GM19043 (cell line): ENCODE measurements around the gene UIMC1.
"Not testable (repeated sequence)": the region's sequence is repeated elsewhere in the genome, so short reads cannot be mapped to it uniquely, and the experiment has no call there.

Experiments
- ATAC-seq: cut with Tn5 transposase; IDR thresholded peaks from one replicate; pipeline ENCODE4 v1.9.1; 2021; ENCODE audit warnings: low read depth; ENCODE audit not compliant: unreplicated experiment

UIMC1 gene

GRCh38 chr5:177010153-177010552 lies 3.6 kb upstream of the UIMC1 start:
- no peak for ATAC-seq

DNA sequence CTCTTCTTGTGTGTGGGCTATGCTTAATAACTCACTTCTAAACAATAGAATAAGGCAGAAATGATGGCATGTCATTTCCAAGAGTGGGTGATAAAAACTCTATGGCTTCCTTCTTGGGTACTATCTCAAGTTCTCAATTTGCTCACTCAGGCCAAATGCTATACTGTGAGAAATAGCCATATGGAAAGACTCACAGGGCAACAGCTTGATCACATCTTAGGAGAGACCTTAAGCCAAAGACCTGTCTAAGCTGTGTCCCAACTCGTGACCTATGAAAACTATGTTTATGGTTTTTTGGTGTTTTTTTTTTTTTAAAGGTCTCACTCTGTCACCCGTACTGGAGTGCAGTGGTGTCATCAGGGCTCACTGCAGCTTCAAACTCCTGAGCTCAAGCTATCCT lies 2.1 kb upstream of the UIMC1 start:
- no peak for ATAC-seq

- ATAC-seq = peak; percentile 56
Observed at GRCh38 chr5:177005619-177006264, 837 bp downstream of the UIMC1 start.

- no peak for ATAC-seq
Observed at GRCh38 chr5:177004961-177005360, 1.6 kb downstream of the UIMC1 start.

- ATAC-seq = no peak
Observed at GRCh38 chr5:177003649-177004048, 2.9 kb downstream of the UIMC1 start.

- ATAC-seq = not testable (repeated sequence)
Observed at GRCh38 chr5:176999526-176999925, 7.1 kb downstream of the UIMC1 start.

DNA sequence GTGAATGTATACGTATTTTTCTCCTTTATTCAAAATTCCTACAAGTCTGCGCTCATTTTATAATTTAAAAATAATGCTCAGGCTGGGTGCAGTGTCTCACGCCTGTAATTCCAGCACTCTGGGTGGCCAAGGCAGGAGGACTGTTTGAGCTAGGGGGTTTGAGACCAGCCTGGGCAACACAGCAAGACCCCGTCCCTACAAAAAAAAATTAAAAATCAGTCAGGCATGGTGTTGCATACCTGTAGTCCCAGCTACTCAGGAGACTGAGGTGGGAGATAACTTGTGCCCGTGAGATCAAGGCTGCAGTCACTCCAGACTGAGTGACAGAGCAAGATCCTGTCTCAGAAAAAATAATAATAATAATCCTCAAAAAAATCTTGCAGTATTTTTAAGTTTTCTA lies 7.8 kb downstream of the UIMC1 start:
- ATAC-seq = no peak

GRCh38 chr5:176996780-176997179 lies 9.8 kb downstream of the UIMC1 start:
- ATAC-seq = no peak

GRCh38 chr5:176995896-176996767 lies 10.4 kb downstream of the UIMC1 start:
- peak; percentile 63 for ATAC-seq

DNA sequence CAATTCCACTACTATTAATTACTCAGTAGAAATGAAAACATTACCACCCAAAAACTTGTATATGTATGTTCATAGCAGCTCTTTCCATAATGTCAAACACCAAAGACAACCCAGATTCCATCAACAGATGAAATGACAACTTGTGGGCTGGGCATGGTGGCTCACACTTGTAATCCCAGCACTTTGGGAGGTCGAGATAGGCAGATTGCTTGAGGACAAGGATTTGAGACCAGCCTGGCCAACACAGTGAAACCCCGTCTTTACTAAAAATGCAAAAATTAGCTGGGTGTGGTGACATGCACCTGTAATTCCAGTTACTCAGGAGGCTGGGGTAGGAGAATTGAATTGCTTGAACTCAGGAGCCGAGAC lies 11.5 kb downstream of the UIMC1 start:
- no peak for ATAC-seq

- peak; percentile 53 for ATAC-seq
Observed at GRCh38 chr5:176994460-176995121, 12.0 kb downstream of the UIMC1 start.

DNA sequence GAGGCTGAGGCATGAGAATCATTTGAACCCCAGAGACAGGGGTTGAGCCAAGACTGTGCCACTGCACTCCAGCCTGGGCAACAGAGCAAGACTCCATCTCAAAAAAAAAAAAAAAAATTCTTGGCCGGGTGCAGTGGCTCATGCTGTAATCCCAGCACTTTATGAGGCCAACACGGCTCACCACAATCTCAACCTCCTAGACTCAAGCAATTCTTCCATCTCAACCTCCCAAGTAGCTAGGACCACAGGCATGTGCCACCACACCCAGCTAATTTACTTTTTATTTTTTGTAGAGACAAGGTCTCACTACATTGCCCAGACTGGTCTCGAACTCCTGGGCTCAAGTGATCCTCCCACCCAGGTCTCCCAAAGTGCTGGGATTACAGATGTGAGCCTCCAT lies 13.5 kb downstream of the UIMC1 start:
- ATAC-seq = not testable (repeated sequence)

DNA sequence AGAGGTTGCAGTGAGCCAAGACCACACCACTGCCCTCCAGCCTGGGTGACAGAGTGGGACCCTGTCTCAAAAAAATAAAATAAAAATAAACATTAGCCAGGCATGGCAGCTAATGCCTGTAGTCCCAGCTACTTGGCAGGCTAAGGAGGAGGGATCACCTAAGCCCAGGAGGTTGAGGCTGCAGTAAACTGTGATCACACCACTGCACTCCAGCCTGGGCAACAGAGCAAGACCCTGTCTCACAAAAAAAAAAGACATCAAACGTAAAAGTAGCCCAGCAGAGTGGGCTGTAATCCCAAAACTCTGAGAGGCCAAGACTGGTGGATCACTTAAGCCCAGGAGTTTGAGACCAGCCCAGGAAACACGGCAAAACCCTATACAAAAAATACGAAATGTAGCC lies 19.0 kb downstream of the UIMC1 start:
- no peak for ATAC-seq

GRCh38 chr5:176986280-176986679 lies 20.3 kb downstream of the UIMC1 start:
- ATAC-seq = no peak

DNA sequence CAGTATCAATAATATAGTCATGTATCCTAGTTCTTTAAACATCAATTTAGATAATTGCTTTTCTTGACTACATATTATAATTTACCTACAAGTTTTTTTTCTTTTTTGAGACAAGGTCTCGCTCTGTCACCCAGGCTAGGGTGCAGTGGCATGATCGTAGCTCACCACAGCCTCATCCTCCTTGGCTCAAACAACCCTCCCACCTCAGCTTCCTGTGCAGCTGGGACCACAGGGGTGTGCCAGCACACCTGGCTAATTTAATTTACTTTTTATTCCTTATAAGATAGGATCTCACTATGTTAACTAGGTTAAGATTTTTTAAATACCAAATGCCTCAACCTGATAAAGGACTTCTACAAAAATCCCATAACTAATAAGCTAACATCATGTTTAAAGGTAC lies 21.1 kb downstream of the UIMC1 start:
- no peak for ATAC-seq

DNA sequence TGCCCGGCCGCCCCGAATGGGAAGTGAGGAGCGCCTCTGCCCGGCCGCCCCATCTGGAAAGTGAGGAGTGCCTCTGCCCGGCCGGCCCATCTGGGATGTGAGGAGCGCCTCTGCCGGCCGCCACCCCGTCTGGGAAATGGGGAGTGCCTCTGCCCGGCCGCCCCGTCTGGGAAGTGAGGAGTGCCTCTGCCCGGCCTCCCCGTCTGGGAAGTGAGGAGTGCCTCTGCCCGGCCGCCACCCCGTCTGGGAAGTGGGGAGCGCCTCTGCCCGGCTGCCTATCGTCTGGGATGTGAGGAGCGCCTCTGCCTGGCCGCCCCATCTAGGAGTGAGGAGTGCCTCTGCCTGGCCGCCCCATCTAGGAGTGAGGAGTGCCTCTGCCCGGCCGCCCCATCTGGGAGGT lies 22.4 kb downstream of the UIMC1 start:
- not testable (repeated sequence) for ATAC-seq

- ATAC-seq = not testable (repeated sequence)
Observed at GRCh38 chr5:176983593-176983992, 23.0 kb downstream of the UIMC1 start.

DNA sequence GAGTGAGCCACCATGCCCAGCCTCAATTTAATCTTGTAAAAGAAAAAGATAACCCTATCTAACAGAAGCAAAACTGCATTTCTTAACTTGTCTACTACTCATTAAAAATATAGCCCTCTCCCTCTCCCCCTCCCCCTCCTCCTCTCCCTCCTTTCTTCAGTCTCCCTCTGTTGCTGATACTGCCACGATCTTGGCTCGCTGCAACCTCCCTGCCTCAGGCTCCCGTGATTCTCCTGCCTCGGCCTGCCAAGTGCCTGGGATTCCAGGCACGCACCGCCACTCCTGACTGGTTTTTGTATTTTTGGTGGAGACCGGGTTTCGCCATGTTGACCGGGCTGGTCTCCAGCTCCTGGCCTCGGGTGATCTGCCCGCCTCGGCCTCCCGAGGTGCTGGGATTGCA lies 23.5 kb downstream of the UIMC1 start:
- not testable (repeated sequence) for ATAC-seq

GRCh38 chr5:176980818-176981217 lies 25.8 kb downstream of the UIMC1 start:
- no peak for ATAC-seq

GRCh38 chr5:176979669-176980068 lies 26.9 kb downstream of the UIMC1 start:
- no peak for ATAC-seq

DNA sequence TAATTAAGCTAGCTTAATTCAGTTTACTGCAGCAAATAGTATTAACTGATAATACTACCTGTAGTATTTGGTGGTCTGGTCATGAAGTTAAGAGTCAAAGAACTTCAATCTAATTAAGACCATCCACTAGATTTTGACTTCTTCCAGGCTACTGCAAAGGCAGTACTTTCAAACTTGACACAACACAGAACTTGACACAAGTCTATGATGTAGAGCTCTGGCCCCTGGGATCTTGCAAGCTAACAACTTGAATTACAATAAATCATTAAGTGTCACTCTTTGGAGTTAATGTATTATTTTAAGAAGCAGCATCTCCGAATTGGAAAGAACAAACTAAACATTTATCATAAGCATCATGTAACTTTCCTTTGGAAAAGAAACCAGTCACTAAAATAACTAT lies 40.9 kb downstream of the UIMC1 start:
- ATAC-seq = no peak

GRCh38 chr5:176959051-176959450 lies 47.5 kb downstream of the UIMC1 start:
- ATAC-seq = no peak
